ENCODE measurements around the gene KDM1A.

Gene KDM1A

GRCh38 chr1:23018661-23019093 is 591 bp upstream of the KDM1A start:
- DNase-seq = no peak

- peak; percentile 46 for DNase-seq
Measured at GRCh38 chr1:23019863-23020625, 776 bp downstream of the KDM1A start.

DNA sequence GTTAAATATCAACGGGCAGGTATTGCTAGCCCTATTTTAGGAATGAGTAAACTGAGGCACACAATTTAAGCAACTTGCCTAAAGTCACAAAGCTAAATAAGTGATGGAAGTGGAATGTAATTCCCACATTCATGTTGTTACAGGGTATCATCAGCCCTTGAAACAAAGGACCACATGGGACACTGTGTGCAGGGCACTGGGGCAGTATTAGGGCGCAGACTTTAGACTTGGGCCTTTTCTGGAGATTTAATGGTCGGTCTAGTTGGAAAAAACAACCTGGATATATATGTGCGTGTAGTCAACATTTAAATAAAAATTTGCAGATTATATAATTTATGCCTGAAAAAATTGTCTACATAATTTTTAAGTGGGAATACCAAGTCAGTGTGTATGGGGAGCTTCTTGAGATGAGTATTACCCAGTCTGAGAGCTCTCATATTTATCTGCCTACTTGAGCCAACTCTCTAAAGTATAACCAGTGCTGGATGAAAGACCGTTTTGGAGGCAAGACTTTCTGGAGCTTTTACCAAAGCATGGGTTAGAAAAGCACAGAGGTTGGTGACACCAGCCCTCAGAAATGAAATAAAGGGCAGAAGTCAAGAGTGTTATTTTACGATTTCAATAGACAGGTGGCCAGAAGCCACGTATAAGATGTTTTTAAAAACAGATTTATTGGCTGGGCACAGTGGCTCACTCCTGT is 1.6 kb downstream of the KDM1A start:
- peak; percentile 20 for DNase-seq

DNA sequence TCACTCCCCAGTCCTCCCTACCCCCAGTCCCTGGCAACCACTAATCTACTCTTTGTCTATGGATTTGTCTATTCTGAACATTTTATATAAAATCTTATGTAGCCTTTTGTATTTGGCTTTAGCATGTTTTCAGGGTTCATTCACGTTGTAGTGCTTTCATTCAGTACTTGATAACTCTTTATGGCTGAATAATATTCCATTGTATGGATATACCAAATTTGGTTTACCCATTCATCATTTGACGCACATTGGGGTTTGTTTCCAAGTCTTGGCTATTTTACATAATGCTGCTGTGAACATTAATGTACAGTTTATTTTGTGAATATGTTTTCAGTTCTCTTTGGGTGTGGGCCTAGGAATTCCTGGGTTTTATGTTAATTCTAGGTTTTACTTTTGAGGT is 2.6 kb downstream of the KDM1A start:
- DNase-seq = no peak

DNA sequence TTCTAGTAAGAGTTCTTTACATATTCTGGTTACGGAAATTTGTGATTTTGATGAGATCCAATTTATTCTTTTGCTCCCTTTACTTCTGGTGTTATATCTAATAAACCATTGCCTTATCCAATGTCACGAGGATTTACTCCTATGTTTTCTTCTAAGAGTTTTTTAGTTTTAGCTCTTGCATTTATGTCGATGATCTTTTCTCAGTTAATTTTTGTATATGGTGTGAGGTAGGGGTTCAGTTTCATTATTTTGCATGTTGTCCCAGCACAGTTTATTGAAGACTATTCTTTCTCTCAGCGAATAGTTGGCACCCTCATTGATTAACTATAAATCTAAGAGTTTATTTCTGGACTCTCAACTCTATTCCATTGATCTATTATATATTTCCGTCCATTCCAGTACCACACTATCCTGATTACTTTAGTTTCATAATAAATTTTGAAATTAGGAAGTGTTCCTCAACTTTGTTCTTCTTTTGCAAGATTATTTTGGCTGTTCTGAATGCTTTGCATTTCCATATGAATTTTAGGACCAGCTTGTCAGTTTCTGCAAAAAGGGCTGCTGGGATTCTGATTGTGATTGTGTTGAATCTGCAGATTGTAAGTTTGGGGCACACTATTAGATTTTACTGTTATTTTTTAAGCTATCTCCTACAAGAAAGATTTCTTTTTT is 4.0 kb downstream of the KDM1A start:
- no peak for DNase-seq

DNA sequence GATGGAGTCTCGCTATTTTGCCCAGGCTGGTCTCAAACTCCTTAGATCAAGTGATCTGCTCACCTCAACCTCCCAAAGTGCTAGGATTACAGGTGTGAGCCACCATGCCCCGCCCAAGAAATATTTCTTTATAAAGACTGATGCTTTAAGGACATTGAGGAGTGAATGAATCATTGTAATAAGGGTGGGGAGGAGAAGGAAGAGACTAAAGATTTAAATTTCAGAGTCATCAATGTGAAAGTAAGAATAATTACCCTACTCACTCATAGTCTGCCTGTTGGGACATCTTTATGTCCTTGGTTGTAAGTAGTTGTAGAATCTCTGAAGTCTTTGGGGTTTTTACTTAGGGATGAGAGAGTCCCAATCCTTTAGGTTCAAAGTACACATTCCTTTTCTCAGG is 7.3 kb downstream of the KDM1A start:
- no peak for DNase-seq

DNA sequence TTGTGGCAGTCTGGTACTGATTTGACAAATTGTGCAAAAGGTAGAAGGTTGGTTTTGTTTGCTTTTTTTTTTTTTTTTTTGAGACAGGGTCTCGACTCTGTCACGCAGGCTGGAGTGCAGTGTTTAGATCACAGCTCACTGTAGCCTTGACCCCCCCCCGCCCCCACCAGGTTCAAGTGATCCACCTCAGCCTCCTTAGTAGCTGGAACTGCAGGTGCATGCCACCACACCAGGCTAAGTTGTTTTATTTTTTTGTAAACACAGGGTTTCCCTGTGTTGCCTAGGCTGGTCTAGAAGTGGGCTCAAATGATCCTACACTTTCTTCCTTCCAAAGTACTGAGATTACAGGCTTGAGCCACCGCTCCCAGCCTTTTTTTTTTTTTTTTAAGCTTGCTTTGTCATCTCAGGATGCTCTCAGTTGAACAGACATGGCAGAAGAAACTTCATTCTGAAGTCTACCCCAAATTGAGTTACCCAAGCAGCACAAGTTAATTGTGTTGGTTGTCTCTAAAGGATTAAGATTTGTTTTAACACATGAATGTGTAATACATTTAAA is 8.2 kb downstream of the KDM1A start:
- no peak for DNase-seq

GRCh38 chr1:23029337-23029736 is 10.1 kb downstream of the KDM1A start:
- DNase-seq = no peak

- DNase-seq = no peak
Measured at GRCh38 chr1:23035823-23036452, 16.7 kb downstream of the KDM1A start.

DNA sequence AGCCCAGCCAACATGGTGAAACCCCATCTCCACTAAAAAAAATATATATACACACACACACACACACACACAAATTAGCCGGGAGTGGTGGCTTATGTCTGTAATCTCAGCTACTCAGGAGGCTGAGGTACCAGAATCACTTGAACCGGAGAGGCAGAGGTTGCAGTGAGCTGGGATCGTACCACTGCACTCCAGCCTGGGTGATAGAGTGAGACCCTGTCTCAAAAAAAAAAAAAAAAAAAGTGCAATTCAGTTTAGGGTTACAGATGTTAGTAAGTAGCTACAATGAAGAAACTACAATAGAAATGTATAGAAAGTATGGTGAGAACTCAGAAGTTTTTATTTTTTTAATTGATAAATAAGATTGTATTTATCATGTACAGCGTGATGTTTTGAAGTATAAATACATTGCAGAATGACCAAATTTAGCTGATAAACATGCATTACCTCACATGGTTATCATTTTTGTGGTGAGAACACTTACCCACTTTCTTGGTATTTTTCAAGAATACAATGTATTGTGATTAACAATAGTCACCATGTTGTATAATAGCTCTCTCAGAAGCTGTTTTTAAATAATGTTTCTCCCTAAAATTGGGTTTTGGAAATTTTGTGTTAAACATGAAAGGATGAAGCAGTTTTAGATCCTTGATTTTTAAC is 17.9 kb downstream of the KDM1A start:
- DNase-seq = no peak

DNA sequence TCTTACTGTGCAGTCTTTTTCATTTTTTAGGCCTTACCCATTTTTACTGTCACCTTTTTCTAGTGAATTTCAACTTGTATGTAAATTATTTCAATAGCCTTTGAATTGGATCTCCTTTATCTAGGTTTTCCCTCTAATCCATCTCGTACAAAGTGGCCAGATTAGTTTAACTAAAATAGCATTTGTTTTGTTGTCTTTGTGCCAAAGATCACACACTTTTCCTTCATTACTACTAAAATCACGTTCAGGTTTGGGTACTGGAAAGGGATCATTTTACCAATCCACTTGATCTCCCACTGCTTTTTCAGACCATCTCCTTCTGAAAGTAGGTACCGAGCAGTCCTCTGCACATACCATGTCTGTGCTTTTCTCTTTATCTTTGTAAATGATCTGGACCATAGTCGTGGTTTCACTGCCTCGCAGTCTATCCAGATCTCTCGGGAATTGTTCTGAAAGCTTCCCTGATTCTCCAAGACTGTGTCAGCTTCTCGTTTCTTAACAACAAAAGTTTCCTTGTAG is 20.1 kb downstream of the KDM1A start:
- no peak for DNase-seq

DNA sequence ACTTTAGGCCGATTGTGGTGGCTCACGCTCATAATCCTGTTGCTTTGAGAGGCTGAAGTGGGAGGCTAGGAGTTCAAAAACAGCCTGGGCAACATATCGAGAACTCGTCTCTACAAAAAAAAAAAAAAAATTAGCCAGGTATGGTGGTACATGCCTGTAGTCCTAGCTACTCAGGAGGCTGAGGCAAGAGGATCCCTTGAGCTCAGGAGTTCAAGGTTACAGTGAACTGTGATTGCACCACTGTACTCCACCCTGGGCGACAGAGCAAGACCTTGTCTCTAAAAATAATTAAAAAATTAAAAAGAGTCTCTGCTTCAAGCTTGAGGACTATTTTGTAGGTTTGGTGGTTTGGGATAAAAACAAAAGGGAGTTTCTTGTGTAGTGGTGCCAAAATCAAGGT is 21.2 kb downstream of the KDM1A start:
- no peak for DNase-seq

DNA sequence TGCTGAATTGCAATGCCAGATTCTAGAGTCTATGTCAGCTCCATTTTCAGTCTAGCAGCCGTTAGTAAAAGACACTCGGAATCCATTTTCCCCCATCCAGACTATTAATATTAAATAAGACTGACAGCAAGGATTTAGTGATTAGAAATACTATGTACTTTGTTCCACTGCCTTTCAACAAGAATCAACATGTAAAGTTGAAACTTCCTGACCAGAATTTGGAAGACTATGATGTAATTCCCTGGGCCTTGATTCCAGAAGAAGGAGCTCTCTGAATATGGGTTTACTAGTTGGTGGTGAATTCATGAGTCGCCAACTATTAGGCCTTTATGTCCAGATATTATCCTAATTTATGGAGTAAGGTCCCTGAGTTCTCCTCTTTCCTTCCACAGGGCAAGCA is 24.8 kb downstream of the KDM1A start:
- DNase-seq = no peak

DNA sequence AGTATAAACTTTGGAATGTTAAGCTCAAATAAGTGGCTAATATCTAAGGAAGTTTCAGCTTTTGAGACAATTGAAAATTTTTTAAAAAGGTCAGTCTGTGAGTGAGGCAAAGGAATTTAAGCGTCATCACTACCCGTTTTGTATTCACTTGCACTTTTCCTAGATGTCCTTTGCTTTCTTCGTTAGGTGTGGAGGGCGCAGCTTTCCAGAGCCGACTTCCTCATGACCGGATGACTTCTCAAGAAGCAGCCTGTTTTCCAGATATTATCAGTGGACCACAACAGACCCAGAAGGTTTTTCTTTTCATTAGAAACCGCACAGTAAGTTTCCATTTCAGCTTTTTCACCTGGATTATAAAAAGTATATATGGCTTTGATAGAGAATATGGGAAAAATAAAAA is 30.9 kb downstream of the KDM1A start:
- no peak for DNase-seq

DNA sequence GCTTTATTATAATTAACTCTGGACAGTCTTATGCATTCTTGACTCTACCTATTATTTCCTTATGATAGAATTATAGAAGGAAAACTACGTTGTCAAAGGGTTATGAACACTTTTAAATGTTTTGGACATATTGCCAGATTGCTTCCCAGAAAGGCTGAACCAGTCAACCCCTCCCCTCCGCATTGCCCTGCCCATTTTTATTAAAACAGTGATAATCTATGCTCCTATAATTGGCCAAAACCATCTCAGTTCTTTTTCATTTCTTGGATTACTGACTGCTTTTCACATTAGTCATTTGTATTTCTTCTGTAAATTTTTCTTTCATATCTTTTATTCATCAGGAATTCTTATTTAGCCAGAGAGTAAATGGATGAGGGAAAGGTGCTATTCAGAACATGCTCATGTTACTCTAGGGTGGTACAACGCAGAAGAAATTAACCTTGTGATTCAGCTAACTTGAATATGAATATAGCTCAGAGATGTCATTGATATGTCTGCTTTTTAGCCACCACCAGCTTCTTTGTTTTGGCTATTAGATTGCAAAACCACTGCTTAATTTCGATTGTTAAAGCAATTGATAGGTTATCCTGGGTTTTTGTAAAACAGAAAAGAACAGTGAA is 32.1 kb downstream of the KDM1A start:
- no peak for DNase-seq

DNA sequence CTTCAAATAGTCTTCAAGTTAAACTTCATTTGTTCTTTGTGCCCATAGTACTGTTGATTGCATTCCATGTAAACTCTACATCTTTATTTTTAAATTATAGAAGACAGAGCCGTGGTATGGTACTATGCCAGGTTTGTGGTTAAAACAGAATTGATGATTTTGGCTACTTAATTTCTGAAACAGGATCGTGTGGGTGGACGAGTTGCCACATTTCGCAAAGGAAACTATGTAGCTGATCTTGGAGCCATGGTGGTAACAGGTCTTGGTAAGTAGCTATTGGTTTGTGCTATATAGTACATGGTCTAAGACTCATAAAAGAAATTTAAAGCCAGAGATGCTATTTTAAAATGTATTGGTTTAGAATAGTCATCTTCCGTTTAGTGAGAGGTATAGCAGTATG is 38.0 kb downstream of the KDM1A start:
- no peak for DNase-seq

- DNase-seq = peak; percentile 44
Measured at GRCh38 chr1:23062271-23062670, 43.0 kb downstream of the KDM1A start.

- no peak for DNase-seq
Measured at GRCh38 chr1:23065385-23065784, 46.1 kb downstream of the KDM1A start.

GRCh38 chr1:23066075-23066474 is 46.8 kb downstream of the KDM1A start:
- DNase-seq = no peak

- DNase-seq = no peak
Measured at GRCh38 chr1:23069149-23069548, 49.9 kb downstream of the KDM1A start.

GRCh38 chr1:23069675-23070074 is 50.4 kb downstream of the KDM1A start:
- no peak for DNase-seq

DNA sequence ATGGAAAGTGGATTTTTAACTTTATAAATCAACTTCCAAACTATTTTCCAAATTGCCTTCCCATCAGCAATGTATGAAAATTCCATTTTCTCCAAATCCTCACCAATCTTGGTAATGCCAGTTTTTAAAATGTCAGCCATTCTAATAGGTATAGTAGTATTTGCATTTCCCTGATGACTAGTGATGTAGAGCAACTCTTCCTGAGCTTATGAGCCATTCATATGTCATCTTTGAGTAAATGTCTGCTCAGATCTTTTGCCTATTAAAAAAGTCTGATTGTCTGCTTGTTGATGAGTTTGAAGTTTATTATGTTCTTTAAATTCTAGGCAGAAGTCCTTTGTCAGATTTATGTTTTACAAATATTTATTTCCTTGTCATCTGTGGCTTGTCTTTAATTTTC is 54.7 kb downstream of the KDM1A start:
- DNase-seq = no peak

All from HCEC 1CT (cell line).